ENCODE data around the gene BORCS6. TPM values are rescaled to one million over a fixed set of nuclear protein-coding genes. Genes with fewer than 3 reads are reported as not detected.

Gene BORCS6
- total RNA-seq, 4 donors from 2014 or later: 8.8 to 16.5 (median 13.4) TPM

GRCh38 chr17:8225813-8226535 lies 36.0 kb upstream of the BORCS6 start:
- intact Hi-C loops (cut with DNase I): no loop called here
- Histone ChIP-seq H3K9me3 (no peaks in the 10 kb centered on the region), H3K4me1 (peaks cover 5 to 53% (median 13%) of the 10 kb centered on the region in 3 donors), H3K36me3 (peaks cover 0 to 40% (median 30%) of the 10 kb centered on the region in 3 donors), H3K27me3 (no peaks in the 10 kb centered on the region), H3K27ac (peak overlapping the region; percentile 53 to 77 (median 75)), H3K4me3 (peak overlapping the region; percentile 10 to 47 (median 30))
- 37 to 59% methylated on average over 18 to 20 of the region's 20 CpGs for WGBS, 2 donors
- DNase-seq: no peak
- no peak for TF ChIP-seq POLR2A (IDR thresholded peaks at IDR 0.05)
- no peak for TF ChIP-seq CTCF (IDR thresholded peaks at IDR 0.05)

DNA sequence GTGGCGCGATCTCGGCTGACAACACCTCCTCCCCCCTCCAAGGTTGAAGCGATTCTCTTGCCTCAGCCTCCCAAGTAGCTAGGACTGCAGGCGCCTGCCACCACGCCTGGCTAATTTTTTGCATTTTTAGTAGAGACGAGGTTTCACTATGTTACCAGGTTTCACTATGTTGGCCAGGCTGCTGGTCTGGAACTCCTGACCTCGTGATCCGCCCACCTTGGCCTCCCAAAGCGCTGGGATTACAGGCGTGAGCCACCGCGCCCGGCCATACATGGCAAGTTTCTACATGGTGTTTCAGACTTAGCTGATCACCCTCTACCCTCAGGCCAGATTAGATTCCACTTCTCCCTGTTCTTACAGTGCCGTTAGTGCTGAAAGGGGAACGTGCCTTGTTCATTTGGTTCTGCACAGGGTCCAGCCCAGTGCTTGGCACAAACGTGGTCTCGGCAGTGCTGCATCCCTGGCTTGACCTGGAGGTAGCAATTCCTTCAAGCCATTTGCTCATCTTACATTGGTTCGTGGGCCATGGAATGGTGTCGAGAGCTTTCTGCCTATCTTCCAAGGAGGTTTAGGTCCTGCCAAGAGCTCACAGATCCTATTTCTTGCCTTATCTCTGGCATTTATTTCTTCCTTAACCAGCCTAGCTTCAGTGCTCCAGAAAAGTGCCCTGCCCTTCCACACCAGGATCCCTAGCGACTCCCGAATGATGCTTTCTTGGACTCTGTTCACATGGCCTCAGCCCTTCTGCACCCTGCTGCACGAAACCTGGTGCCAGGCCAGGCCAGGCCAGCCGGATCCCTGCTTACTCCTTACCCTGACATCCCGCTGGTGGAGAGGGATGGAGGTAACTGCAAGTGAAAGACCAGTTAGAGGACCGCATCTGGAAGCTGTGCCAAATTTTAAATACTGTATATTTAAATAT lies 35.2 kb upstream of the BORCS6 start:
- Histone ChIP-seq H3K36me3 (peaks cover 0 to 31% (median 24%) of the 10 kb centered on the region in 3 donors), H3K4me1 (peaks cover 5 to 61% (median 17%) of the 10 kb centered on the region in 3 donors), H3K9me3 (no peaks in the 10 kb centered on the region), H3K27ac (peak overlapping the region in 1 of 4 donors; percentile 77), H3K4me3 (no peak overlapping the region), H3K27me3 (no peaks in the 10 kb centered on the region)
- TF ChIP-seq CTCF (IDR thresholded peaks at IDR 0.05): no peak
- no peak for TF ChIP-seq POLR2A (IDR thresholded peaks at IDR 0.05)
- DNase-seq: no peak
- intact Hi-C loops (cut with DNase I): no loop called here
- WGBS, 2 donors: 67 to 80% methylated on average over 23 to 25 of the region's 26 CpGs

DNA sequence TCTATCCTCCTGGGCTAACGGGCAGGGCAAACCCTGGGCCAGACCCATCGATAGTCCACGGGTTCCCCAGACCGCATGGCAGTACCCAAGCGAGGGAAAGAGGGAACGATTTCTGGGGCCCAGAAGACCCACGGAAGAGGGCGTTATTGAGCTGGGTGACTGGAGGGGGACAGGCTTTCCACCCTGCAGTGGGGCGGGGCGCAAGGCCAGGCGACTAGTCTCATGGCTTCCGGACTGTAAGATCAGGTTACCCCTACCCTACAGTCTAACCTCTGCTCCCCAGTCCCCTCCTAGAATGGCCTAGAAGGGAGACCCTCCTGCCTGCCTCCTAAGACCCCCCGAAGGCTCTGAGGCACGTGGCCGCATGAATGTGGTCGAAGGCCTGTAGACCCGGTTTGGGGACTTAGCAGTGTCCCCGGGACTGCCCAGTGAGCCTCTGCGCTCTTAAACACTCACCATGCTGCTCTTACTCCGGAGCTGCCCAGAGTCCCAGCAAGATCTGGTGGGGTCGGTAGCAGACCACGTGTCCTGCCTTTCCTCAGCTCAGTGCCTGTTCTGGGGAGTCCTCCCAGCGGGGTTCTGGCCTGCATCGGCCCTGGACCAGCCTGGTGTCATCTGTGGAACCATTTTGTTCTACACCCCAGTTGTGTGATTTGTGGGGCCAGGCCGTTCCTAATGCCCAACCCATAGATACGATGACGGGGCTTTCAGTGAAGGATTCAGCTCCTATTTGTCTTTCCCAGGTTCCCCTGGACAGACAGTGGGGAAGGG lies 33.6 kb upstream of the BORCS6 start:
- Histone ChIP-seq H3K27me3 (no peaks in the 10 kb centered on the region), H3K36me3 (peaks cover 0 to 15% (median 8%) of the 10 kb centered on the region in 3 donors), H3K27ac (peak overlapping the region; percentile 96 to 100 (median 98)), H3K4me1 (peaks cover 5 to 64% (median 17%) of the 10 kb centered on the region in 3 donors), H3K4me3 (peak overlapping the region; percentile 55 to 85 (median 71)), H3K9me3 (no peaks in the 10 kb centered on the region)
- peak in 2 of 6 experiments; percentile 1 to 22 for TF ChIP-seq CTCF (IDR thresholded peaks at IDR 0.05)
- no peak for TF ChIP-seq POLR2A (IDR thresholded peaks at IDR 0.05)
- WGBS, 2 donors: 2 to 11% methylated on average over 9 of the region's 27 CpGs
- no peak for DNase-seq
- intact Hi-C loops (cut with DNase I): no loop called here

DNA sequence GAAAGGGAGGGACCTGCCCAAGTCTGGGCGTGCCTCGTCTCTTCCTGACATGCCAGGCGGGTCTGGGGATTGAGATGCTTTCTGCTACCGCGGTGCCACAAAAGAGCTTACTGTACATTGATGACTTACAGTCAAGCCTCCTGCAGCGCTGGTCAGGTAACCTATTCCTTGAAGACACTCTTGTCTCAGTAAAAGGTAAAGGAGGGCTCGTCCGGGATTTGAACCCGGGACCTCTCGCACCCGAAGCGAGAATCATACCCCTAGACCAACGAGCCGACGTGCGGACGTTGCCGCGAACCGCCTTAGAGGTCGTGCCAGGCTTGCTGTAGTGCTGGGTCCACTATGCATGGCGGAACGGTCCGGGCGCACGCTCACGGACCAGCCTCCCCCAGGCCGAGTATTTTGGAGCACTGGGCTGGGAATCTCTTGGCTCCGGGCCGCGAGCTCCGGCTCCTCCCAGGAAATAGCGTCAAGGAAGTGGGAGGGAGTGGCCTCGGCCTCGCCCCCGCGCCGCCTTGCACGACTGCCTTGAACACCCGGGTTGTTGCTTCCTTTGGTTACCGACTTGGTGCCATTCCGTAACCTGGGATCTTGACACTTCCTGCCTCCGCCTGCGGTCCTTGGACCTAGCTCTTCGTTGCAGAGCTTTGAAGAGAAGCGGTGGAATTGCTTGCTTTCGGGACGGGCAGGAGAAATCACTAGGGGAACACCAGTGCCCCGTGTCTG lies 32.8 kb upstream of the BORCS6 start:
- intact Hi-C loops (cut with DNase I): no loop called here
- 0% methylated on average over 13 to 39 of the region's 49 CpGs for WGBS, 2 donors
- no peaks in the 10 kb centered on the region for H3K9me3 ChIP-seq
- peaks cover 5 to 64% (median 17%) of the 10 kb centered on the region in 3 donors for H3K4me1 ChIP-seq
- peak overlapping the region; percentile 96 to 100 (median 98) for H3K27ac ChIP-seq
- H3K27me3 ChIP-seq: no peaks in the 10 kb centered on the region
- DNase-seq: peak; percentile 60
- H3K36me3 ChIP-seq: peaks cover 0 to 8% (median under 1%) of the 10 kb centered on the region in 3 donors
- TF ChIP-seq CTCF (IDR thresholded peaks at IDR 0.05): peak in 1 of 6 experiments; percentile 3
- peak in 2 of 4 donors; percentile 63 to 90 for TF ChIP-seq POLR2A (IDR thresholded peaks at IDR 0.05)
- peak overlapping the region; percentile 55 to 85 (median 71) for H3K4me3 ChIP-seq

All from esophagus squamous epithelium (tissue), 5 donors.